Measurements from ENCODE around the gene GREB1.

DNA sequence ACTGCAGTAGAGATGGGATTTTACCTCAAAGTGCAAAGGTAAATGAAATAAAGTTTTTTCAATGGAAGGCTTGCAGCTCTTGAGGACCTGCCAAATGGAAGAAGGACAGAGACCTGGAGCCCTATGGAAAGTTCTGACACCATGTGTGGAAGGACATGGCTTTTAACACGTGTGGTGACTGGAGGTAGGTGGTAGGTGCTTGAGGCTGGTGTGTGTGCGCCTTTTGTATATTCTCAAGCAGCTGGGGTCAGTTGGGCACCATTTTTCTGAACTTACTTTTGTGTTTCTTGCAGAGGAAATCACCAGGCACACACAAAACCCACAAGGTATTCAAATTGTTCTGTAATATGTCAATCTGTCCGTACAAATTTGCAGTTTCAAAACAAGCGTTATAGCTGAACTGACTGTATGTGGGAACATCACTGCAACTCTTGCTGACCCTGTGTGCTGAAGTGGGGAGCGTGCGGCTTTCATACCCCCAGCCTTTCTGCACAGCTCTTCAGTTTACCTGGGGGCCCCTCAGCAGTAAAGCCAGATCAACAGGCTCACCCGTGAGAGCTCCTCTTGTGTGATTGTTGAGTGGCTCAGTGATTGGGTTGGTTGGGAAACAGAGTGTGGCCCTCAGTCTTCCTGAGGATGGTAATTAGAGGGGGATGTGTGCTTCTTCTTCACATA lies 363 bp downstream of the GREB1 start:
- TF ChIP-seq CTCF (tag by site-specific recombination; IDR thresholded peaks at IDR 0.05) (no peak), ZNF155 (tag by site-specific recombination; IDR thresholded peaks at IDR 0.05) (no peak), ZNF549 (tag by site-specific recombination; IDR thresholded peaks at IDR 0.05) (no peak), GLIS2 (tag by site-specific recombination; IDR thresholded peaks at IDR 0.05) (no peak), ZNF449 (tag by site-specific recombination; IDR thresholded peaks at IDR 0.05) (no peak)
